Measurements from ENCODE around the gene LCN15.
"Not testable (repeated sequence)": the region's sequence is repeated elsewhere in the genome, so short reads cannot be mapped to it uniquely, and the experiment has no call there.

Gene LCN15

DNA sequence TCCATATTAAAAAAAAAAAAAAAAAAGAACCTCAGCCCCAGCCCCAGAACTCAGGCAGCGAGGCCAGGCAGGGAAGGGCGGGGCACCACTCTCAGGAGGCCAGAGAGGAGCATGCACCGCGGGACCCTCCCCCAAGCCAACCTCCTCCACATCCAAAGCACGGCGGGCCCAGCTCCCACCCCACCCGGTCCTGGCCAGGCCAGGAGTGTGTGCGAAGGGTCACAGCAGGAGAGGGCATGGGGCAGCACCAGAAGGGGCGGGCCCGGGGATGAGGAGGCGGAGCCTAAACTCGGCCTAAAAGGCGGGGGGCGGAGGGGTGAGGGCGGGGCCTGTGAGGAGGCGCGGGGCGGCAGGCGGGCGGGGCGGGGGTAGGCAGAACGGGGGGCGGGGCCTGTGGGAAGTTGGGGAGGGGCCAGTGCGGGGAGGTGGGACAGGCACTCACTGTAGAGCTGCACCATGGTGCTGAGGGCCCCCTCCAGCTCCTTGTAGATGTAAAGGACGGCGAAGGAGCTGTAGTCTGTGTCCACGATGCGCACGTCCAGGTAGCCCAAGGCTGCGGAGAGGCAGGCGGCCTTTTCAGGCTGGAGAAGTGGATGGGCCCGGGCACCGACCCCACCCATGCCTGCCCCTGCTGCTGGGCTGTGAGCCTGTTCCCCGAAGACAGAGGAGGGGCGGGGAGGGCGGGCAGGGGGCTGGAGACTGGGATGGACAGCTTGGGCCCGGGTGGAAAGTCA is 1.2 kb downstream of the LCN15 start:
- Histone ChIP-seq H3K9ac (ENCODE audit: low read length in 5 of 5) (no peak overlapping the region), H3K27ac (ENCODE audit: low read depth, low read length) (no peak overlapping the region), H3K4me3 (ENCODE audit: low read depth in 1 of 5, low read length in 5 of 5) (no peak overlapping the region), H3K4me1 (ENCODE audit: control insufficient read depth in 5 of 5, insufficient read depth in 5 of 5, low read length in 5 of 5) (peaks cover 0 to 6% (median 5%) of the 10 kb centered on the region in 5 donors), H3K36me3 (ENCODE audit: control insufficient read depth in 5 of 5, insufficient read depth in 5 of 5, low read length in 5 of 5) (no peaks in the 10 kb centered on the region), H3K27me3 (ENCODE audit: control insufficient read depth in 5 of 5, insufficient read depth in 4 of 5, low read length in 5 of 5) (peaks cover 2 to 17% (median 4%) of the 10 kb centered on the region in 5 donors), H3K9me3 (ENCODE audit: control insufficient read depth in 5 of 5, low read length in 5 of 5) (no peaks in the 10 kb centered on the region)

DNA sequence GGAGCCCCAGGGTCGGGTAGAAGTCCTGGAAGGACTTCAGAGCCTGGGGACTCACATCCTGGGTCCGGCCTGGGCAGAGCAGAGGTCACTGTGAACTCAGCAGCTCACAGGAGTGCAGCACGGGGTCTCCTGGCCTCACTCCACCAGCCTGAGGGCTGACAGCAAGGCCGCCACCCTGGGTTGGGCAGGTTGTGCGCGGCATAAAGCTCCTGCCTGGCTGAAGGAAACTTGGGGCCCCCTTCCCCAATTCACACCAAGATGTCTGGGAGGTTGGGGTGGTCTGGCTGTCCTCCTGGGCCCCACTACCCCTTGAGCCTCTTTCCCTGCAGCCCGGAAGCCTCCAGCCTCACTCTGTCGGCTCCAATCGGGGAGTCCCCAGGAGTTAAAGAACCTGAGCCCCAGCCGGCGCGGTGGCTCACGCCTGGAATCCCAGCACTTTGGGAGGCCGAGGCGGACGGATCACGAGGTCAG is 2.1 kb downstream of the LCN15 start:
- Histone ChIP-seq H3K9me3 (ENCODE audit: control insufficient read depth in 5 of 5, low read length in 5 of 5) (no peaks in the 10 kb centered on the region), H3K27me3 (ENCODE audit: control insufficient read depth in 5 of 5, insufficient read depth in 4 of 5, low read length in 5 of 5) (peaks cover 0 to 10% (median 0%) of the 10 kb centered on the region in 5 donors), H3K36me3 (ENCODE audit: control insufficient read depth in 5 of 5, insufficient read depth in 5 of 5, low read length in 5 of 5) (no peaks in the 10 kb centered on the region)

DNA sequence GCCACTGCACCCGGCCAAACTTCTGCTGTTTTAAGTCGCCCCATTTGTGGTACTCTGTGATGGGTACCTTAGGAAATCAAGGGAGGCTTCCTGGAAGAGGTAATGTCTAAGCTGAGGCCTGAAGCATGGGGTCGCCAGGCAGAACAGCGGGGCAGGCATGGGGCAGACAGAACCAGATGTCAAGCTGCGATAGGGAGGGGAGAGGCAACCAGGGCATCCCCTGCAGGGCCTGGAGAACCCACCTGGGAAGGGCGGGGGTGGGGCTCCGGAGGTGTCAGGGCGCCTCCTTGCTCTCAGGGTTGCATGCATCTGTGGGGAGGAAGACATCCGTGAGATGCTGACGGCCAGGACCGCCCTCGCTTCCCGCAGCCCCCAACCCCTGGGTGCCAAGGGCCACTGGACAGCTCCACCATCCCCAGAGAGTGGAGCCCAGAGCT is 2.8 kb downstream of the LCN15 start:
- H3K36me3 ChIP-seq (ENCODE audit: control insufficient read depth in 5 of 5, insufficient read depth in 5 of 5, low read length in 5 of 5) = no peaks in the 10 kb centered on the region
- peaks cover 0 to 10% (median 3%) of the 10 kb centered on the region in 5 donors for H3K27me3 ChIP-seq (ENCODE audit: control insufficient read depth in 5 of 5, insufficient read depth in 4 of 5, low read length in 5 of 5)
- no peak overlapping the region for H3K4me3 ChIP-seq (ENCODE audit: low read depth in 1 of 5, low read length in 5 of 5)
- no peak overlapping the region for H3K9ac ChIP-seq (ENCODE audit: low read length in 5 of 5)
- no peak overlapping the region for H3K27ac ChIP-seq (ENCODE audit: low read depth, low read length)
- no peaks in the 10 kb centered on the region for H3K9me3 ChIP-seq (ENCODE audit: control insufficient read depth in 5 of 5, low read length in 5 of 5)
- peaks cover 0 to 7% (median 5%) of the 10 kb centered on the region in 5 donors for H3K4me1 ChIP-seq (ENCODE audit: control insufficient read depth in 5 of 5, insufficient read depth in 5 of 5, low read length in 5 of 5)

More for the DNA sequence above, 2.1 kb downstream of the LCN15 start:
- Histone ChIP-seq H3K9ac (ENCODE audit: low read length in 5 of 5) (no peak overlapping the region), H3K4me1 (ENCODE audit: control insufficient read depth in 5 of 5, insufficient read depth in 5 of 5, low read length in 5 of 5) (peaks cover 0 to 7% (median 5%) of the 10 kb centered on the region in 5 donors), H3K4me3 (ENCODE audit: low read depth in 1 of 5, low read length in 5 of 5) (no peak overlapping the region), H3K27ac (ENCODE audit: low read depth, low read length) (no peak overlapping the region)

DNA sequence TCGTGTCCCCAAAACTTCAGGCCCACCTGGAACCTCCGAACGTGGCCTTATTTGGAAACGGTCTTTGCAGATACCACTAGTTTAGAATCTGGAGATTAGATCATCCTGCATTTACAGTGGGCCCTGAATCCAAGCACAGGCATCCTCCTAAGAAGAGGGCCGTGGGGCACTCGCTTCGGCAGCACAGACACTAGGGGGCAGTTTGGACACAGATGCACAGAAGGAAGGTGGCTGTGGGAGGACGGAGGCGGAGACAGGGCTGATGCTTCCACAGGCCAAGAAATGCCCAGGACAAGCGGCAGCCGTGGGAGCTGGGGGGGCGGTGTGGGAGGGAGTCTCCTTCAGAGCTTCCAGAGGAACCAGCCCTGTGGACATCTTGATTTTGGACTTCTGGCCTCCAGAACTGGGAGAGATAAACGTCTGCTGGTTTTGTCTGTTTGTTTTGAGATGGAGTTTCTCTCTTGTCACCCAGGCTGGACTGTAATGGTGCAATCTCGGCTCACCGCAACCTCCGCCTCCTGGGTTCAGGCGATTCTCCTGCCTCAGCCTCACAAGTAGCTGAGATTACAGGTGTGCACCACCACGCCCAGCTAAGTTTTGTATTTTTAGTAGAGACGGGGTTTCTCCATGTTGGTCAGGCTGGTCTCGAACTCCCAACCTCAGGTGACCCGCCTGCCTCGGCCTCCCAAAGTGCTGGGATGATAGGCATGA is 3.3 kb downstream of the LCN15 start:
- not testable (repeated sequence) for H3K27ac ChIP-seq (ENCODE audit: low read depth, low read length); H3K9me3 ChIP-seq (ENCODE audit: control insufficient read depth in 5 of 5, low read length in 5 of 5); H3K4me1 ChIP-seq (ENCODE audit: control insufficient read depth in 5 of 5, insufficient read depth in 5 of 5, low read length in 5 of 5); H3K4me3 ChIP-seq (ENCODE audit: low read depth in 1 of 5, low read length in 5 of 5); H3K36me3 ChIP-seq (ENCODE audit: control insufficient read depth in 5 of 5, insufficient read depth in 5 of 5, low read length in 5 of 5); H3K9ac ChIP-seq (ENCODE audit: low read length in 5 of 5)
- peaks cover 0 to 10% (median 3%) of the 10 kb centered on the region in 5 donors for H3K27me3 ChIP-seq (ENCODE audit: control insufficient read depth in 5 of 5, insufficient read depth in 4 of 5, low read length in 5 of 5)

DNA sequence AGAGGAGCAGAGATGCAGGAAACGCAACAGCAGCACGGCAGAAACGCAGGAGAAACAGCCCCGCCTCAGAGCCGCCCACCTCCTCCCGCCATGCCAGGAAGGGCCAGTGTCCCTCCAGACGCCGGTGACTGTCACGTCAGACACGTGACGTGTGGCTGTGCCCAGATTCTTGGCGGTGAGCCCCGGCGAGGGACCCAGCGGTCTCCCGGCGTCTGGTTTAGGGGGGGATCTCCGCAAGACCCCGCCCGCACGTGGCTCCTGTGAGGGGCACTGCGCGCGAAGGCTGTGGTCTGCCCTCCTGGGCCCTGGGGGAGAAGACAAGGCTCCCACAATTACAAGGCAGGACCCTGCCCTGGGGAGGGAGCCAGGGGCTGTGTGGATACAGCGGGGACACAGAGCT is 3.9 kb downstream of the LCN15 start:
- peaks cover 0 to 10% (median 3%) of the 10 kb centered on the region in 5 donors for H3K27me3 ChIP-seq (ENCODE audit: control insufficient read depth in 5 of 5, insufficient read depth in 4 of 5, low read length in 5 of 5)
- H3K9ac ChIP-seq (ENCODE audit: low read length in 5 of 5) = no peak overlapping the region
- no peaks in the 10 kb centered on the region for H3K36me3 ChIP-seq (ENCODE audit: control insufficient read depth in 5 of 5, insufficient read depth in 5 of 5, low read length in 5 of 5)
- H3K9me3 ChIP-seq (ENCODE audit: control insufficient read depth in 5 of 5, low read length in 5 of 5) = peaks cover 0 to 11% (median 8%) of the 10 kb centered on the region in 5 donors
- H3K4me1 ChIP-seq (ENCODE audit: control insufficient read depth in 5 of 5, insufficient read depth in 5 of 5, low read length in 5 of 5) = peaks cover 0 to 7% (median 5%) of the 10 kb centered on the region in 5 donors
- no peak overlapping the region for H3K27ac ChIP-seq (ENCODE audit: low read depth, low read length)
- H3K4me3 ChIP-seq (ENCODE audit: low read depth in 1 of 5, low read length in 5 of 5) = no peak overlapping the region

DNA sequence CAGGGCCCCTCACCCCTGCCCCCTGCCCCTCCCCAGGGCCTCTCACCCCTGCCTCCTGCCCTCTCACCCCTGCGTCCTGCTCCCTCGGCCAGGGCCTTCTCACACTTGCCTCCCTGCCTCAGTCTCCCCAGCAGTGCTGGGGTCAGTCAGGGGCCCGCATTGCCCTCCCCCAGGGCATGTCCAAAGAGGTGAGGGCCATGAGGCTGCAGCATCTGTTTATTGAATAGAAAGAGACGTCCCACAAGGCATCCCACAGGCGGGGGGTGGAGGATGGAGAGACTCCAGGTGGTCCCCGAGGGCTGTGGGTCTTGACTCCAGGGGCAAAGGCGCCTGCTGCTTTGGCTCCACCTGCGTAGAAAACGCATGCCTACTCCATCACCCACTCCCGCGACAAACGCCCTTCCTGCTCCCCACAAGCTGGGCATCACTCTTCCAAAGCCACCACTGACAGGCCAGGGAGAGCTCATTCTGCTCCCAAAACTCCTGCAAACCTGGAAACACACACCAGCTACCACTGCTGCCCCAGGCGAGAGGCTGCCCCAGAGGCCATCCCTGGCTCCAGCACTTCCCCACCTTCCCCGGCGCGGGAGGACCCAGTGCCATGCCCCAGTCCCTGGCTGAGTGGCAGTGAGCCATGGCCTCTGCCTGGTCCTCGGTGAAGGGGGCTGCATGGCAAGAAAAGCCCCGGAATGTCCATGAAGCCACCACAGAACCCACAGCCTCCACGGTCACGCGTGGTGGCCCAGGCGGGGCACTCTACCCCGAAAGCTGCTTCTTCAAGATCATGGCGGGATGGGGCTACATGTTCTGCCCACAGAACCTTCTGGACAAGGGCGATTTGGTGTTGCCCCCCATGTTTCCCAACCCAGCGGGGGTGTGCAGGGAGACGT is 4.6 kb downstream of the LCN15 start:
- peaks cover 0 to 10% (median 3%) of the 10 kb centered on the region in 5 donors for H3K27me3 ChIP-seq (ENCODE audit: control insufficient read depth in 5 of 5, insufficient read depth in 4 of 5, low read length in 5 of 5)

DNA sequence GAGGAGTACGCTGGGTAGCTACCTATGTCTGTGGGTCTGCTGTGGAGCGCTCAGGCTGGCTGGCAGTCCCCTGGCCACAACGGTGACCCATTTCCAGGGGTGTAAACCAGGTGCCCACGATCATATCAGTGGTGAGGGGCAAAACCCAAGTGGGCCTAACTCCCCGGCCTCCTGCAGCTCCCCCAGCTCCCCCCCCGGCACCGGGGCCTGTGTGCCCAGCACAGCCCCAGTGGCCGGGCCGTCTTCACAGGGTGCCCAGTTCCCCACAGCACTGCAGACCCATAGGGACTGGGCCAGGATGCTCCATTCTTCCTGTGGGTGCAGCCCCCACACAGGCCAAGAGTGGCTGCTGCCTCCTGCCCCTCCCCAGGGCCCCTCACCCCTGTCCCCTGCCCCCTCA is 5.3 kb downstream of the LCN15 start:
- peaks cover 0 to 13% (median 10%) of the 10 kb centered on the region in 5 donors for H3K9me3 ChIP-seq (ENCODE audit: control insufficient read depth in 5 of 5, low read length in 5 of 5)
- no peak overlapping the region for H3K9ac ChIP-seq (ENCODE audit: low read length in 5 of 5)
- no peak overlapping the region for H3K4me3 ChIP-seq (ENCODE audit: low read depth in 1 of 5, low read length in 5 of 5)
- no peak overlapping the region for H3K27ac ChIP-seq (ENCODE audit: low read depth, low read length)
- H3K36me3 ChIP-seq (ENCODE audit: control insufficient read depth in 5 of 5, insufficient read depth in 5 of 5, low read length in 5 of 5) = no peaks in the 10 kb centered on the region
- H3K27me3 ChIP-seq (ENCODE audit: control insufficient read depth in 5 of 5, insufficient read depth in 4 of 5, low read length in 5 of 5) = peaks cover 0 to 9% (median 3%) of the 10 kb centered on the region in 5 donors
- H3K4me1 ChIP-seq (ENCODE audit: control insufficient read depth in 5 of 5, insufficient read depth in 5 of 5, low read length in 5 of 5) = peaks cover 0 to 7% (median 5%) of the 10 kb centered on the region in 5 donors

More for the DNA sequence above, 4.6 kb downstream of the LCN15 start:
- H3K9me3 ChIP-seq (ENCODE audit: control insufficient read depth in 5 of 5, low read length in 5 of 5) = peaks cover 0 to 13% (median 10%) of the 10 kb centered on the region in 5 donors
- no peak overlapping the region for H3K4me3 ChIP-seq (ENCODE audit: low read depth in 1 of 5, low read length in 5 of 5)
- no peaks in the 10 kb centered on the region for H3K36me3 ChIP-seq (ENCODE audit: control insufficient read depth in 5 of 5, insufficient read depth in 5 of 5, low read length in 5 of 5)
- H3K9ac ChIP-seq (ENCODE audit: low read length in 5 of 5) = no peak overlapping the region
- H3K4me1 ChIP-seq (ENCODE audit: control insufficient read depth in 5 of 5, insufficient read depth in 5 of 5, low read length in 5 of 5) = peaks cover 0 to 7% (median 5%) of the 10 kb centered on the region in 5 donors
- H3K27ac ChIP-seq (ENCODE audit: low read depth, low read length) = no peak overlapping the region

DNA sequence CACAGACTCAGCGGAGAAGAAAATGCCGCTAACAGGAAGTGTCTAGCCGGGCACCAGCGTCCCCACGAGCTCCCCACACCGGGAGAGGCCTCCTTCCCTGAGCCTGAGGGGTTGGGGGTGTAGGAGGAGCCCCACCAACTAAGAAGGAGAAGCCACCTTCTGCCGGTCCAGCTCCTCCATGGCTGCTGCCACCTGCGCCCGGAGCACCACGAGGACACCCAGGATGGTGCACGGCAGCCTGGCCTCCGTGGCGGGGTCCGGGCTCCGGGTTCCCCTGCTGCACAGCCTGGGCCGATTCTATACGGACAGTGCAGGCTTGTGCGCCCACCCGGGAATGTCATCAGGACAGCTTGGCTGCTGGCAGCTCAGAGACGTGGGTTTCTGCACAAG is 6.6 kb downstream of the LCN15 start:
- H3K9me3 ChIP-seq (ENCODE audit: control insufficient read depth in 5 of 5, low read length in 5 of 5) = peaks cover 0 to 14% (median 10%) of the 10 kb centered on the region in 5 donors
- H3K27ac ChIP-seq (ENCODE audit: low read depth, low read length) = no peak overlapping the region
- H3K4me3 ChIP-seq (ENCODE audit: low read depth in 1 of 5, low read length in 5 of 5) = no peak overlapping the region
- H3K27me3 ChIP-seq (ENCODE audit: control insufficient read depth in 5 of 5, insufficient read depth in 4 of 5, low read length in 5 of 5) = peaks cover 0 to 9% (median 0%) of the 10 kb centered on the region in 5 donors
- peaks cover 0 to 4% (median 1%) of the 10 kb centered on the region in 5 donors for H3K4me1 ChIP-seq (ENCODE audit: control insufficient read depth in 5 of 5, insufficient read depth in 5 of 5, low read length in 5 of 5)
- no peaks in the 10 kb centered on the region for H3K36me3 ChIP-seq (ENCODE audit: control insufficient read depth in 5 of 5, insufficient read depth in 5 of 5, low read length in 5 of 5)
- H3K9ac ChIP-seq (ENCODE audit: low read length in 5 of 5) = no peak overlapping the region

DNA sequence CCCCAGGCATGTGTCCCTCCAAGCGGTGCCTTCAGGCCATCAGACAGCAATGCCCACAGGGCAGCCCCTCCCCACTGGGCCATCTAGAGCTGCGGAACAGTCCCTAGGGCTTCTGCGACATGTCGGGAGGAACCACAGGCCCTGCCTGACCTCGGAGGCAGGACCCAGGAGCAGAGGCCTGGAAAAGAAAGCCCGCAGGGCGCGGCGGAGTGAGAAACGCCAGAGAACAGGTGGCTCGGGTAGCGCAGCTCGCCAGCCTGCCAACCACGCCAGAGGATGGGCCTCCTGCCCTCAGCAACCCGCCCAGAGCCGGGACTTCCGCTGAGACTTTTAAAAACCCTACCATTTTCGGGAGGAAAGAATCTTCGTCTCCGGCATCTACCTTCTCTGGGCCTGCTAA is 7.0 kb downstream of the LCN15 start:
- no peak overlapping the region for H3K27ac ChIP-seq (ENCODE audit: low read depth, low read length)
- peaks cover 0 to 4% (median 0%) of the 10 kb centered on the region in 5 donors for H3K4me1 ChIP-seq (ENCODE audit: control insufficient read depth in 5 of 5, insufficient read depth in 5 of 5, low read length in 5 of 5)
- H3K9ac ChIP-seq (ENCODE audit: low read length in 5 of 5) = no peak overlapping the region
- H3K27me3 ChIP-seq (ENCODE audit: control insufficient read depth in 5 of 5, insufficient read depth in 4 of 5, low read length in 5 of 5) = peaks cover 0 to 9% (median 0%) of the 10 kb centered on the region in 5 donors
- H3K4me3 ChIP-seq (ENCODE audit: low read depth in 1 of 5, low read length in 5 of 5) = no peak overlapping the region
- H3K9me3 ChIP-seq (ENCODE audit: control insufficient read depth in 5 of 5, low read length in 5 of 5) = peaks cover 0 to 16% (median 12%) of the 10 kb centered on the region in 5 donors
- H3K36me3 ChIP-seq (ENCODE audit: control insufficient read depth in 5 of 5, insufficient read depth in 5 of 5, low read length in 5 of 5) = no peaks in the 10 kb centered on the region

Data from subcutaneous abdominal adipose tissue (tissue), 5 donors.